GM12872 (cell line): ENCODE results near the gene RSBN1L.

Source experiments
- TF ChIP-seq, protein P1 (sequence below): IDR thresholded peaks from 3 replicates; pipeline ENCODE4 v1.5.1; 2011; ENCODE audit warnings: low read depth, mild to moderate bottlenecking, low read length, moderate library complexity; ENCODE audit not compliant: insufficient read depth

The RSBN1L gene

DNA sequence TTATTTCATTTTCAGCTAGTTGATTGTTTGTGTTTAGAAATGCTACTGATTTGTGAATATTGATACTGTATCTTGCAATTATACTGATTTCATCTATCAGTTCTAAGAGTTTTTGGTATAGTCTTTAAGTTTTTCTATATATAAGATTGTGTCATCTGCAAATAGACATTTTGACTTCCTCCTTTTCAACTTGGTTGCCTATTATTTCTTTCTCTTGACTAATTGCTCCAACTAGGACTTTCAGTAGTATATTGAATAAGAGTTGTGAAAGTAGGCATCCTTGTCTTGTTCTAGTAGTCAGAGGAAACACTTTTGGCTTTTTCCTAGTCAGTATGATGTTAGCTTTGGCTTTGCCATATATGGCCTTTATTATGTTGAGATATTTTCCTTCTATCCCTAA is 122.8 kb downstream of the RSBN1L start:
- TF ChIP-seq, protein P1, sequence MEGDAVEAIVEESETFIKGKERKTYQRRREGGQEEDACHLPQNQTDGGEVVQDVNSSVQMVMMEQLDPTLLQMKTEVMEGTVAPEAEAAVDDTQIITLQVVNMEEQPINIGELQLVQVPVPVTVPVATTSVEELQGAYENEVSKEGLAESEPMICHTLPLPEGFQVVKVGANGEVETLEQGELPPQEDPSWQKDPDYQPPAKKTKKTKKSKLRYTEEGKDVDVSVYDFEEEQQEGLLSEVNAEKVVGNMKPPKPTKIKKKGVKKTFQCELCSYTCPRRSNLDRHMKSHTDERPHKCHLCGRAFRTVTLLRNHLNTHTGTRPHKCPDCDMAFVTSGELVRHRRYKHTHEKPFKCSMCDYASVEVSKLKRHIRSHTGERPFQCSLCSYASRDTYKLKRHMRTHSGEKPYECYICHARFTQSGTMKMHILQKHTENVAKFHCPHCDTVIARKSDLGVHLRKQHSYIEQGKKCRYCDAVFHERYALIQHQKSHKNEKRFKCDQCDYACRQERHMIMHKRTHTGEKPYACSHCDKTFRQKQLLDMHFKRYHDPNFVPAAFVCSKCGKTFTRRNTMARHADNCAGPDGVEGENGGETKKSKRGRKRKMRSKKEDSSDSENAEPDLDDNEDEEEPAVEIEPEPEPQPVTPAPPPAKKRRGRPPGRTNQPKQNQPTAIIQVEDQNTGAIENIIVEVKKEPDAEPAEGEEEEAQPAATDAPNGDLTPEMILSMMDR: no peak

DNA sequence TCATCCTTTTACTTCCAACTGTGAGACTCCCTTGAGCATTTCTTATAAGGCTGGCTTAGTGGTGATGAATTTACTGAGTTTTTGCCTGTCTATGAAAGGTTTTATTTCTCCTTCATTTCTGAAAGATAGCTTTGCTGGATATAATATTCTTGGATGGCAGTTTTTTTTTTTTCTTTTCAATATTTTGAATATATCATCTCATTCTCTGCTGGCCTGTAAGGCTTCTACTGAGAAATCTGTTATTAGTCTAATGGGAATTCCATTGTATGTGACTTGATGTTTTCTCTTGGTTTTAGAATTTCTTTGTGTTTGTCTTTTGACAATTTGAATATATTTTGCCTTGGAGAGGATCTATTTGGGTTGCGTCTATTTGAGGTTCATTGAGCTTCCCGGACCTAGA is 124.7 kb downstream of the RSBN1L start:
- TF ChIP-seq, protein P1: no peak

DNA sequence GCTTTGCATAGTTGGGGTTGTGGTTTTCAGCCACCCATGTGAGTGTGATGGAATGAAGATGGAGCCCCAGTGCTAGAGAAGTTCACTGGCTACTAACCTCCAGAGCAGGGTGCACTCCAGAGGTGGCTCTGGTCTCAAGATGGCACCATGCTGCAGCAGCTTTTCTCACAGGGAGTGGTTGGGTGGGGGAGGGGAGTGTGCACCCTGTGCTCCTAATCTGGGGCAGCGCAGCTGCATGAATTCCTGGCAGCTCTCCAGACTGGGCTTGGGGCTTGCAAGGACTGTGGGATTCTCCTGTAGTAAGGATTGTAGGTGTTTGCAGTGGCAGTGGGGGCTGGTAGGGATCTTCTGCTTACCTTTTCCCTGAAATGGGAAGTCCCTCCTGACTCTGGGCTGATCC is 126.0 kb downstream of the RSBN1L start:
- TF ChIP-seq, protein P1: no peak

DNA sequence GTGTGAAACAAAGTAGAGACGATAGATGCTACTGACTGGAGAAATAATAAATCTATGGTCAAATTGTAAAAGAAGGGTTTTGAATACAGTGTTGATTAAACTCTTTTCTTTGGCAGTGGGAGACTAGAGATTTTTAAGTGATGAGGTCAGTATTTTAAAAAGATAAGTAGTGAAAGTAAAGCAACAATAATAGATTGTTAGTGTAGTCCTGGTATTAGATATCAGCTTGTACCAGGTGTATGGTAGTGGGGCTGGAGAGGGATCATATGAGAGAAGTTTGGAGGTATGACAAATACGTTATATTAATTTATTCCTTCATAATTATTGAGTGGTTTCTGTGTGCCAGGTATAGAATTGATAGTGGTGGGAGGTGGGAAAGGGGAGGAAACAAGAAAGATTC is 127.5 kb downstream of the RSBN1L start:
- TF ChIP-seq, protein P1: no peak

DNA sequence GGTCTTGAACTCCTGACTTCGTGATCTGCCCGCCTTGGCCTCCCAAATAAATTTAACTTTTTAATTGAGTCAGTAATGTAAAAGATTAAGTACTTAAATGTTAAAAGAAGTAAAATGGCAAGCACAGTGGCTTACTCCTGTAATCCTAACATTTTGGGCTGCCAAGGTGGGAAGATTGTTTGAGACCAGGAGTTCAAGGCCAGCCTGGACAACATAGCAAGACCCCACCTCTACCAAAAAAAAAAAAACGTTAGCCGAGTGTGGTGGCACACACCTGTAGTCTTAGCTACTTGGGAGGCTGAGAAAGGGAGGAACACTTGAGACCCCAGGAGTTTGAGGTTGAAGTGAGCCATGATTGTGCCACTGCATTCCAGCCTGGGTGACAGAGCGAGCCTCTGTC is 128.4 kb downstream of the RSBN1L start:
- TF ChIP-seq, protein P1: no peak

DNA sequence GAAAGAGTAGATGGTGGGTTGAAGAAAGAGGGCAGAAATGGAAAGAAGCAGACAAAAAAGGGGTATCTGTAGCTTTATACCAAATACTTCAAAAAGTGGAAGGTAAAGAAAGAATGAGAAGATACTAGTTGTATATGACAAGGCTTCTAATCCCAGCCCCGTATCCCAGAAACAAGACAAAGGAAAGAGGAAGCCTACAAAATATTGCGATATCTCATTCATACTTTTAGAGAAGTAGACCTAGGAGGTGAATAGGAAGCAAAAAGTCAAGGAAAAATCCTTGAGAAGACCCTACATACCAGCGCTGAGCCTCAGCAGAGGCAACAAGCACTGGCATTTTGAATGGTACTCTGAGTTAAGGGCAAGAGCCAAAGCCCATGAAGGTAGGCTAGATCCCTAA is 128.9 kb downstream of the RSBN1L start:
- TF ChIP-seq, protein P1: no peak

DNA sequence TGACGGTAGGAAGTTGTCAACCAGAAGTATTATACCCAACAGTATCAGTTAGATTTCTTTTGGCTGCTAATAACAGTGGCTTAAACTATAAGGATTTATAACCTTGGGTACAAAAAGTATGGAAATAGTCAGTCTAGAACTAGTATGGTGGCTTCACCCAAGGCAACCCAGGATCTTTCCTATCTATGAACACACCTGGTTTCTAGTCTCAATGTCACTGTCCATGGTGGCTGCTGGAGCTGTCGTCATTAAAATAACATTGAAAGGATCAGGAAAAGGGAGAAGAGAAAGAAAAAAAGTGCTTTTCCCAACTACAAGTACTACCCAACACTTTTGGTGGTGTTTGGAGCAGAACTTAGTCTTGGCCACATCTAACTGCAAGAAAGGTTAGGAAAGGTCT is 130.0 kb downstream of the RSBN1L start:
- TF ChIP-seq, protein P1: no peak

DNA sequence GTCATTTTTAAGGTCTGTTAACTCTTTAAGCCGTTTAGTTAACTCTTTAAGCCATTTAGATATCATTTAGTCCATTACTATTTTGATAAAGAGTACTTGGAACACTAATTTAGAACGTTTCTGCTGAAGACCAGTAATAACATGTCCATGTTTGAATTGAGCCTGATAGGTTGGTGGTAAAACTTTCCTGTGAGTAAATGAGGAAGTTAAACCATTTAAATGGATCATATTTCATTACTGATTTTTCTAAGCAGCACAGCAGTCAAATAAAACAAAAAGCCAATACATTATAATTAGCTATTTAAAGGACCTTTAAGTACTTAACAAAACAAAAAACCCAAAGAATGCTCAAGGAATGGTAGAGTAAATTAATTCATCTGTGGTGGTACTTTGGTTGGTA is 131.7 kb downstream of the RSBN1L start:
- TF ChIP-seq, protein P1: no peak
